ENCODE measurements around the gene SHMT1.
A peak's percentile ranks its signal among the peaks of the same experiment; 100 is the strongest.
"Not testable (repeated sequence)": the region's sequence is repeated elsewhere in the genome, so short reads cannot be mapped to it uniquely, and the experiment has no call there.

SHMT1 gene

GRCh38 chr17:18403166-18403565 is 39.8 kb upstream of the SHMT1 start:
- H3K4me1 ChIP-seq (ENCODE audit: control insufficient read depth, insufficient read depth, low read depth, low read length); H3K4me3 ChIP-seq (ENCODE audit: insufficient read depth in 1 of 2, low read depth in 1 of 2, low read length in 2 of 2); H3K36me3 ChIP-seq (ENCODE audit: control insufficient read depth in 1 of 2, insufficient read depth in 2 of 2, low read depth in 1 of 2, low read length in 2 of 2); H3K27ac ChIP-seq (ENCODE audit: low read length, poor library complexity, severe bottlenecking); H3K18ac ChIP-seq (ENCODE audit: low read depth in 1 of 2, low read length in 2 of 2); H2AFZ ChIP-seq (ENCODE audit: low read depth, low read length); H2AK5ac ChIP-seq (ENCODE audit: low read length, severe bottlenecking); H4K91ac ChIP-seq (ENCODE audit: low read length); H2BK15ac ChIP-seq (ENCODE audit: low read depth, poor library complexity, severe bottlenecking); H3K4me2 ChIP-seq (ENCODE audit: low read length, poor library complexity, severe bottlenecking); H2BK5ac ChIP-seq (ENCODE audit: low read depth, low read length, poor library complexity, severe bottlenecking); H3K27me3 ChIP-seq (ENCODE audit: control insufficient read depth in 1 of 2, insufficient read depth in 1 of 2, low read length in 2 of 2); H3K23ac ChIP-seq (ENCODE audit: low read length in 2 of 2); H3K9me3 ChIP-seq (ENCODE audit: control insufficient read depth, low read length); H3K79me1 ChIP-seq (replicated peaks; ENCODE audit: low read length, poor library complexity, severe bottlenecking); H2BK120ac ChIP-seq (ENCODE audit: low read depth, low read length); H4K8ac ChIP-seq (ENCODE audit: low read length); H3K14ac ChIP-seq (ENCODE audit: low read length in 2 of 2); H3K4ac ChIP-seq (ENCODE audit: low read depth in 1 of 2, low read length in 2 of 2); DNase-seq; H2BK12ac ChIP-seq (ENCODE audit: low read length in 2 of 2); H3K9ac ChIP-seq (ENCODE audit: low read length): not testable (repeated sequence)
- WGBS = 65% methylated on average over 2 of the region's 5 CpGs

GRCh38 chr17:18401872-18402590 is 38.7 kb upstream of the SHMT1 start:
- not testable (repeated sequence) for H3K9ac ChIP-seq (ENCODE audit: low read length); H4K8ac ChIP-seq (ENCODE audit: low read length); H3K4me1 ChIP-seq (ENCODE audit: control insufficient read depth, insufficient read depth, low read depth, low read length); H2BK12ac ChIP-seq (ENCODE audit: low read length in 2 of 2); H3K18ac ChIP-seq (ENCODE audit: low read depth in 1 of 2, low read length in 2 of 2); H3K4me2 ChIP-seq (ENCODE audit: low read length, poor library complexity, severe bottlenecking); H2AFZ ChIP-seq (ENCODE audit: low read depth, low read length); H3K36me3 ChIP-seq (ENCODE audit: control insufficient read depth in 1 of 2, insufficient read depth in 2 of 2, low read depth in 1 of 2, low read length in 2 of 2); H4K91ac ChIP-seq (ENCODE audit: low read length); H3K9me3 ChIP-seq (ENCODE audit: control insufficient read depth, low read length); H2BK15ac ChIP-seq (ENCODE audit: low read depth, poor library complexity, severe bottlenecking); H2AK5ac ChIP-seq (ENCODE audit: low read length, severe bottlenecking); H3K14ac ChIP-seq (ENCODE audit: low read length in 2 of 2); H3K4ac ChIP-seq (ENCODE audit: low read depth in 1 of 2, low read length in 2 of 2); H3K23ac ChIP-seq (ENCODE audit: low read length in 2 of 2); H2BK120ac ChIP-seq (ENCODE audit: low read depth, low read length); H3K79me1 ChIP-seq (replicated peaks; ENCODE audit: low read length, poor library complexity, severe bottlenecking); H2BK5ac ChIP-seq (ENCODE audit: low read depth, low read length, poor library complexity, severe bottlenecking); DNase-seq; H3K4me3 ChIP-seq (ENCODE audit: insufficient read depth in 1 of 2, low read depth in 1 of 2, low read length in 2 of 2); H3K27ac ChIP-seq (ENCODE audit: low read length, poor library complexity, severe bottlenecking); H3K27me3 ChIP-seq (ENCODE audit: control insufficient read depth in 1 of 2, insufficient read depth in 1 of 2, low read length in 2 of 2)
- 86% methylated on average over 6 of the region's 7 CpGs for WGBS

GRCh38 chr17:18388728-18389127 is 25.4 kb upstream of the SHMT1 start:
- H3K27me3 ChIP-seq (ENCODE audit: control insufficient read depth in 1 of 2, insufficient read depth in 1 of 2, low read length in 2 of 2); H3K18ac ChIP-seq (ENCODE audit: low read depth in 1 of 2, low read length in 2 of 2); H2BK15ac ChIP-seq (ENCODE audit: low read depth, poor library complexity, severe bottlenecking); H3K9ac ChIP-seq (ENCODE audit: low read length); H2BK120ac ChIP-seq (ENCODE audit: low read depth, low read length); H3K14ac ChIP-seq (ENCODE audit: low read length in 2 of 2); H2BK5ac ChIP-seq (ENCODE audit: low read depth, low read length, poor library complexity, severe bottlenecking); H2BK12ac ChIP-seq (ENCODE audit: low read length in 2 of 2); H3K23ac ChIP-seq (ENCODE audit: low read length in 2 of 2); H3K4me2 ChIP-seq (ENCODE audit: low read length, poor library complexity, severe bottlenecking); H4K8ac ChIP-seq (ENCODE audit: low read length); H2AK5ac ChIP-seq (ENCODE audit: low read length, severe bottlenecking); H3K4me1 ChIP-seq (ENCODE audit: control insufficient read depth, insufficient read depth, low read depth, low read length); H3K4me3 ChIP-seq (ENCODE audit: insufficient read depth in 1 of 2, low read depth in 1 of 2, low read length in 2 of 2); H3K9me3 ChIP-seq (ENCODE audit: control insufficient read depth, low read length); H4K91ac ChIP-seq (ENCODE audit: low read length); H3K79me1 ChIP-seq (replicated peaks; ENCODE audit: low read length, poor library complexity, severe bottlenecking); H3K4ac ChIP-seq (ENCODE audit: low read depth in 1 of 2, low read length in 2 of 2); H2AFZ ChIP-seq (ENCODE audit: low read depth, low read length); DNase-seq; H3K36me3 ChIP-seq (ENCODE audit: control insufficient read depth in 1 of 2, insufficient read depth in 2 of 2, low read depth in 1 of 2, low read length in 2 of 2); H3K27ac ChIP-seq (ENCODE audit: low read length, poor library complexity, severe bottlenecking): not testable (repeated sequence)
- WGBS = no CpG with 5 or more reads among the region's 10 CpGs

GRCh38 chr17:18388266-18388665 is 24.9 kb upstream of the SHMT1 start:
- not testable (repeated sequence) for H3K9me3 ChIP-seq (ENCODE audit: control insufficient read depth, low read length); H4K91ac ChIP-seq (ENCODE audit: low read length); DNase-seq; H2BK120ac ChIP-seq (ENCODE audit: low read depth, low read length); H4K8ac ChIP-seq (ENCODE audit: low read length); H3K23ac ChIP-seq (ENCODE audit: low read length in 2 of 2); H2AK5ac ChIP-seq (ENCODE audit: low read length, severe bottlenecking); H3K79me1 ChIP-seq (replicated peaks; ENCODE audit: low read length, poor library complexity, severe bottlenecking); H3K27ac ChIP-seq (ENCODE audit: low read length, poor library complexity, severe bottlenecking); H2BK12ac ChIP-seq (ENCODE audit: low read length in 2 of 2); H3K4me2 ChIP-seq (ENCODE audit: low read length, poor library complexity, severe bottlenecking); H2AFZ ChIP-seq (ENCODE audit: low read depth, low read length); H3K18ac ChIP-seq (ENCODE audit: low read depth in 1 of 2, low read length in 2 of 2); H2BK5ac ChIP-seq (ENCODE audit: low read depth, low read length, poor library complexity, severe bottlenecking); H3K9ac ChIP-seq (ENCODE audit: low read length); H3K4me3 ChIP-seq (ENCODE audit: insufficient read depth in 1 of 2, low read depth in 1 of 2, low read length in 2 of 2); H3K27me3 ChIP-seq (ENCODE audit: control insufficient read depth in 1 of 2, insufficient read depth in 1 of 2, low read length in 2 of 2); H2BK15ac ChIP-seq (ENCODE audit: low read depth, poor library complexity, severe bottlenecking); H3K36me3 ChIP-seq (ENCODE audit: control insufficient read depth in 1 of 2, insufficient read depth in 2 of 2, low read depth in 1 of 2, low read length in 2 of 2); H3K4ac ChIP-seq (ENCODE audit: low read depth in 1 of 2, low read length in 2 of 2); H3K4me1 ChIP-seq (ENCODE audit: control insufficient read depth, insufficient read depth, low read depth, low read length)
- H3K14ac ChIP-seq (ENCODE audit: low read length in 2 of 2) = peak overlapping the region in 1 of 2 experiments; percentile 81
- WGBS = 96% methylated on average over 4 of the region's 4 CpGs

Measured in mesenchymal stem cell (in vitro differentiated cells and primary cell).